Stimulated activated naive CD8-positive, alpha-beta T cell treated with anti-CD3 and anti-CD28 coated beads, Interleukin-15, Interleukin-2, amounts not matched to agents 100 ng/mL and 50 ng/mL, for 24 hours (primary cell): ENCODE measurements around the gene PLCD4.

Source experiments
- H3K27ac Mint-ChIP-seq: one replicate; pipeline ENCODE4 v1.8.0; 2021; ENCODE audit warnings: mild to moderate bottlenecking, mixed read lengths
- H3K27me3 Mint-ChIP-seq: one replicate; pipeline ENCODE4 v1.8.0; 2021; ENCODE audit warnings: mixed read lengths
- H3K36me3 Mint-ChIP-seq: one replicate; pipeline ENCODE4 v1.8.0; 2021; ENCODE audit warnings: low read depth, mixed read lengths
- H3K4me1 Mint-ChIP-seq: one replicate; pipeline ENCODE4 v1.8.0; 2021; ENCODE audit warnings: low read depth, mixed read lengths
- H3K4me3 Mint-ChIP-seq: one replicate; pipeline ENCODE4 v1.8.0; 2021; ENCODE audit warnings: mild to moderate bottlenecking, mixed read lengths
- H3K9me3 Mint-ChIP-seq: one replicate; pipeline ENCODE4 v1.8.0; 2021; ENCODE audit warnings: mixed read lengths

PLCD4 gene

DNA sequence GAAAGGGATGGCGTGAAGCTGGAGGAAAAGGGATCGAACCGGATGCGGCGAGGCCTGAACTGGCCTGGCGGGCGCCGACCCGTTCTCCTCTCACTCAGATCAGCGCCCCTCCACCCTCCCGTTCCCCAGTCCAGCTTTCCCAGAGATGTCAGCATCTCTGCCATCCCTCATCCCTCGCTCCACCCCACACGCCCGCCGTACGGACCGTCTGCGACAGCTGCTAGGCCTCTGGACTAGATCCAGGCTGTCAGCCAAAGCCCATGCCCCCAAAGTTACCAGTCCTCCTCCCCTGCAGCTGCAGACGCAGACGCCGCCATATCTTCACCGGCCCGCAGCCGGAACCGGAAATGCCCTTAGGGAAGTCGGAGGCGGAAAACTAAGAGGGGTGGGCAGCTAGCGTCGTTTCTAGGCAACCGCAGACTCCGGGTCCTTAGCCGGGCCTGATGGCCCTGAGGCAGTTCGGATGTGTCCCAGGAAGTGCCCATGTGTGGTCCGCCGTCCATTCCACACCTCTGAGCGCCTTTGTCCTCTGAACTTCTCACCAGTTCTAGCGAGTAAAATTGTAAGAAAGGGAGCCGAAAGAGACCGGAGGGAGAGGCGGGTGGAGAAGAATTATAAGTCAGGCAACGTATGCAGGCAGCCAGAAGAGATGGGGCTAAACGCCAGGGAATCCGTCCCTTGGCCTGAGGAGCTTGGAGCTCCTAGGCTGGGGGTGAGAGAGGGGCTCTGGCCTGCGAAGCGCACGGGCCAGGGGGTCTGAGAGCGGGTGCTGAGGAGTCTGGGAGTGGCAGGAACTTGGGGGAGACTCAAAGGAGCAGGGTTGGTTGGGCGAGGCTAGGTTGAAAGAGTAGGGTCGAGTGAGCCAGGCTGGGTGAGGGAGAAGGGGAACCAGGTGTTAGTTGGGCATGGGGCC is 64.2 kb downstream of the PLCD4 start, which contains the start of the genes RNF25 and STK36:
Gene RNF25, minus strand, starts transcription at position 349 of the 913 bp plus-strand sequence. Its CDS starts 32 bp downstream, at position 317.
Gene STK36, plus strand, starts transcription at position 433 of the 913 bp plus-strand sequence. CDS start 744 bp downstream, outside the sequence.
- H3K36me3 Mint-ChIP-seq, result peaks cover 15% of the 10 kb centered on the region
- peak within 1 kb of the TSS; percentile 98 for H3K27ac Mint-ChIP-seq
- no peaks in the 10 kb centered on the region for H3K27me3 Mint-ChIP-seq
- H3K4me3 Mint-ChIP-seq, result peak within 1 kb of the TSS; percentile 98
- no peaks in the 10 kb centered on the region for H3K9me3 Mint-ChIP-seq
- H3K4me1 Mint-ChIP-seq, result peaks cover 25% of the 10 kb centered on the region

DNA sequence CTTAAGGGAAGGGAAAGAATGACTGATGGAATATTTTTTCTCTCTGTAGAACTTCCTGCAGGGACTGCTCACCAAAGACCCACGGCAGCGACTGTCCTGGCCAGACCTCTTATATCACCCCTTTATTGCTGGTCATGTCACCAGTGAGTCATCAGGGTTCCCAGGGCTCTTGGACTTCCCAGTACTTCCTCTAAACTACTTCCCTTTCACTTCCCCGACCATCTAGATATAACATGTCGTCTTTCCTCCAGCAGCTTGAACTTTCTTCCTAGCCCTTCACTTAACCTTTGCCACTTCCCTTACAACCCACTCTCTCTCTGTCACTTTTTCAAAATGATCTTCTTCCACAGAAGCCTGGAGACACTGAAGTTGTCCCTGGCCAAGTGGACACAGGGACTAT is 71.4 kb downstream of the PLCD4 start:
- H3K27me3 Mint-ChIP-seq, result no peaks in the 10 kb centered on the region
- H3K36me3 Mint-ChIP-seq, result no peaks in the 10 kb centered on the region
- H3K9me3 Mint-ChIP-seq, result no peaks in the 10 kb centered on the region
- no peaks in the 10 kb centered on the region for H3K4me1 Mint-ChIP-seq
- no peak overlapping the region for H3K4me3 Mint-ChIP-seq
- no peak overlapping the region for H3K27ac Mint-ChIP-seq

DNA sequence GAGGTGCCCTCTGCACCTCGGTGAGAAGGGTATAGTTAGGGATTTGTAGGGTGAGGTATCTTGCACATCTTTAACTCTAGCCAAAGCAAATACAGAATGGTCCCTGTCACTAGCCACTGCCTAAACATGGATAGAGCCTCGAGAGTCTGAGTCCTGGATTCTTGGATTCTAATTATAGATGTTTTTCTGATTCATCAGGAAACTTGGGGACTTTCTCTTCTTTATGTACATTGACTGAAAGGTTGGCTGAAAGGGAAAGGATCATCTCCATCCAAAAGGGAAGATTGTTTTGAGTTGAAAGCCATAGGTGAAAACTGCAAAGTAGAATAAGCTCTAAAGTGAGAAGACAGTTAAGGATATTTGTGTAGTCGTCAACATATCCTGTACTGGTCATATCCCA is 72.4 kb downstream of the PLCD4 start:
- Mint-ChIP-seq H3K27me3 (no peaks in the 10 kb centered on the region), H3K36me3 (peaks cover 5% of the 10 kb centered on the region), H3K9me3 (no peaks in the 10 kb centered on the region), H3K27ac (no peak overlapping the region), H3K4me1 (no peaks in the 10 kb centered on the region), H3K4me3 (no peak overlapping the region)
